ENCODE results near the gene LAMA2. TPM values are rescaled to one million over a fixed set of nuclear protein-coding genes. Genes with fewer than 3 reads are reported as not detected.

The LAMA2 gene
- total RNA-seq, 4 donors from 2014 or later, result 1.7 to 112 (median 19.6) TPM

- H3K27me3 ChIP-seq, result no peaks in the 10 kb centered on the region
- intact Hi-C loops (cut with DNase I), result no loop called here
- H3K4me3 ChIP-seq, result no peak overlapping the region
- H3K27ac ChIP-seq, result no peak overlapping the region
- H3K36me3 ChIP-seq, result peaks cover 0 to 4% (median 0%) of the 10 kb centered on the region in 3 donors
- no peaks in the 10 kb centered on the region for H3K4me1 ChIP-seq
- H3K9me3 ChIP-seq, result no peaks in the 10 kb centered on the region
- DNase-seq, result no peak
- 52 to 71% methylated on average over 3 of the region's 3 CpGs for WGBS, 2 donors
- TF ChIP-seq POLR2A (IDR thresholded peaks at IDR 0.05) (no peak), CTCF (IDR thresholded peaks at IDR 0.05) (peak in 1 of 6 experiments; percentile 22)
Observed at GRCh38 chr6:129469070-129469662, 586.2 kb downstream of the LAMA2 start.

- 69 to 88% methylated on average over 3 of the region's 3 CpGs for WGBS, 2 donors
- no peak overlapping the region for H3K4me3 ChIP-seq
- no peaks in the 10 kb centered on the region for H3K4me1 ChIP-seq
- intact Hi-C loops (cut with DNase I), result loop anchor here (5.0 kb wide), 1 partner anchor 355 kb away; no protein-coding TSS in a partner anchor
- no peaks in the 10 kb centered on the region for H3K27me3 ChIP-seq
- no peak overlapping the region for H3K27ac ChIP-seq
- no peak for TF ChIP-seq POLR2A (IDR thresholded peaks at IDR 0.05)
- no peak for TF ChIP-seq CTCF (IDR thresholded peaks at IDR 0.05)
- no peaks in the 10 kb centered on the region for H3K36me3 ChIP-seq
- no peak for DNase-seq
- no peaks in the 10 kb centered on the region for H3K9me3 ChIP-seq
Observed at GRCh38 chr6:129472239-129472638, 589.3 kb downstream of the LAMA2 start.

GRCh38 chr6:129473546-129473945 is 590.6 kb downstream of the LAMA2 start:
- no peak overlapping the region for H3K27ac ChIP-seq
- TF ChIP-seq POLR2A (IDR thresholded peaks at IDR 0.05) (no peak), CTCF (IDR thresholded peaks at IDR 0.05) (no peak)
- no peaks in the 10 kb centered on the region for H3K4me1 ChIP-seq
- no peaks in the 10 kb centered on the region for H3K27me3 ChIP-seq
- DNase-seq, result no peak
- H3K9me3 ChIP-seq, result no peaks in the 10 kb centered on the region
- intact Hi-C loops (cut with DNase I), result loop anchor here (5.0 kb wide), 1 partner anchor 356 kb away; no protein-coding TSS in a partner anchor
- WGBS, 2 donors, result 81 to 83% methylated on average over 3 of the region's 3 CpGs
- no peaks in the 10 kb centered on the region for H3K36me3 ChIP-seq
- no peak overlapping the region for H3K4me3 ChIP-seq

GRCh38 chr6:129475477-129476247 is 592.7 kb downstream of the LAMA2 start:
- TF ChIP-seq POLR2A (IDR thresholded peaks at IDR 0.05) (no peak), CTCF (IDR thresholded peaks at IDR 0.05) (no peak)
- DNase-seq, result no peak
- H3K36me3 ChIP-seq, result no peaks in the 10 kb centered on the region
- intact Hi-C loops (cut with DNase I), result no loop called here
- no peaks in the 10 kb centered on the region for H3K27me3 ChIP-seq
- no peak overlapping the region for H3K27ac ChIP-seq
- 78 to 81% methylated on average over 6 to 7 of the region's 7 CpGs for WGBS, 2 donors
- no peaks in the 10 kb centered on the region for H3K9me3 ChIP-seq
- H3K4me3 ChIP-seq, result no peak overlapping the region
- H3K4me1 ChIP-seq, result no peaks in the 10 kb centered on the region

- Histone ChIP-seq H3K36me3 (no peaks in the 10 kb centered on the region), H3K4me1 (no peaks in the 10 kb centered on the region), H3K27ac (no peak overlapping the region), H3K9me3 (no peaks in the 10 kb centered on the region), H3K27me3 (no peaks in the 10 kb centered on the region), H3K4me3 (no peak overlapping the region)
- intact Hi-C loops (cut with DNase I), result no loop called here
- DNase-seq, result no peak
- TF ChIP-seq POLR2A (IDR thresholded peaks at IDR 0.05), result no peak
- TF ChIP-seq CTCF (IDR thresholded peaks at IDR 0.05), result no peak
- WGBS, 2 donors, result 80 to 84% methylated on average over 4 of the region's 4 CpGs
Observed at GRCh38 chr6:129476248-129476564, 593.3 kb downstream of the LAMA2 start.
